RWPE2 (cell line): Measurements from ENCODE around the gene MRPS9.

Experiments
- ATAC-seq: fragments of 200-7000 bp; cut with Tn5 transposase; 3 replicates; pipeline ENCODE4 v1.9.1; 2021; ENCODE audit warnings: low read depth
- DNase-seq: peaks from one replicate; pipeline ENCODE4 v3.0.0-alpha.2; 2020; ENCODE audit warnings: low spot score
- H3K27ac ChIP-seq: fragments of 450-650 bp; 2 replicates; pipeline ENCODE4 v1.5.1; 2017; ENCODE audit warnings: mild to moderate bottlenecking; ENCODE audit not compliant: poor library complexity, severe bottlenecking
- H3K27me3 ChIP-seq: fragments of 250-450 bp; sonication (Bioruptor Pico); 2 replicates; pipeline ENCODE4 v1.5.1; 2021; ENCODE audit warnings: mild to moderate bottlenecking, moderate library complexity; ENCODE audit not compliant: insufficient read depth, poor library complexity, severe bottlenecking
- H3K36me3 ChIP-seq: fragments of 250-450 bp; sonication (Bioruptor Pico); 2 replicates; pipeline ENCODE4 v1.5.1; 2020; ENCODE audit warnings: low read depth, mild to moderate bottlenecking, moderate library complexity
- H3K4me1 ChIP-seq: fragments of 250-450 bp; sonication (Bioruptor Pico); 2 replicates; pipeline ENCODE4 v1.5.1; 2021; ENCODE audit warnings: mild to moderate bottlenecking, moderate library complexity; ENCODE audit not compliant: insufficient read depth, poor library complexity, severe bottlenecking
- H3K4me3 ChIP-seq: fragments of 250-450 bp; sonication (Bioruptor Pico); 2 replicates; pipeline ENCODE4 v1.5.1; 2021; ENCODE audit warnings: mild to moderate bottlenecking, moderate library complexity; ENCODE audit not compliant: severe bottlenecking
- H3K9me3 ChIP-seq: fragments of 250-450 bp; sonication (Bioruptor Pico); 2 replicates; pipeline ENCODE4 v1.5.1; 2021; ENCODE audit warnings: mild to moderate bottlenecking, moderate library complexity; ENCODE audit not compliant: severe bottlenecking
- CTCF ChIP-seq: fragments of 450-650 bp; IDR thresholded peaks from one replicate; pipeline ENCODE4 v1.5.1; 2017; ENCODE audit warnings: mild to moderate bottlenecking, moderate library complexity; ENCODE audit not compliant: poor library complexity, severe bottlenecking

The MRPS9 gene

GRCh38 chr2:105082107-105082506 lies 44.2 kb downstream of the MRPS9 start:
- H3K4me3 ChIP-seq = no peak overlapping the region
- H3K4me1 ChIP-seq = no peaks in the 10 kb centered on the region
- H3K27ac ChIP-seq = no peak overlapping the region
- H3K36me3 ChIP-seq = 0 out of 2 replicates have a peak, but pooled peaks cover 4% of the 10 kb centered on the region
- no peaks in the 10 kb centered on the region for H3K27me3 ChIP-seq
- TF ChIP-seq CTCF = no peak
- ATAC-seq (no peak), DNase-seq (no peak)
- H3K9me3 ChIP-seq = no peaks in the 10 kb centered on the region

- Histone ChIP-seq H3K36me3 (0 out of 2 replicates have a peak, but pooled peaks cover 4% of the 10 kb centered on the region), H3K27ac (no peak overlapping the region), H3K4me1 (no peaks in the 10 kb centered on the region), H3K9me3 (no peaks in the 10 kb centered on the region), H3K4me3 (no peak overlapping the region), H3K27me3 (no peaks in the 10 kb centered on the region)
- DNase-seq (no peak), ATAC-seq (no peak; the same call in 1 of the 3 replicates)
- no peak for TF ChIP-seq CTCF
Measured at GRCh38 chr2:105085525-105085924, 47.7 kb downstream of the MRPS9 start.

GRCh38 chr2:105087273-105087672 lies 49.4 kb downstream of the MRPS9 start:
- Histone ChIP-seq H3K4me3 (no peak overlapping the region), H3K27me3 (no peaks in the 10 kb centered on the region), H3K4me1 (no peaks in the 10 kb centered on the region), H3K9me3 (no peaks in the 10 kb centered on the region), H3K36me3 (0 out of 2 replicates have a peak, but pooled peaks cover 5% of the 10 kb centered on the region), H3K27ac (no peak overlapping the region)
- no peak for TF ChIP-seq CTCF
- ATAC-seq = no peak
- DNase-seq = no peak

GRCh38 chr2:105090091-105090490 lies 52.2 kb downstream of the MRPS9 start:
- no peak for ATAC-seq
- Histone ChIP-seq H3K4me3 (no peak overlapping the region), H3K9me3 (no peaks in the 10 kb centered on the region), H3K36me3 (peaks cover 26% of the 10 kb centered on the region), H3K27me3 (no peaks in the 10 kb centered on the region), H3K27ac (no peak overlapping the region), H3K4me1 (no peaks in the 10 kb centered on the region)
- TF ChIP-seq CTCF = no peak
- DNase-seq = no peak

- Histone ChIP-seq H3K9me3 (no peaks in the 10 kb centered on the region), H3K4me1 (no peaks in the 10 kb centered on the region), H3K4me3 (no peak overlapping the region), H3K36me3 (peaks cover 34% of the 10 kb centered on the region), H3K27ac (no peak overlapping the region), H3K27me3 (no peaks in the 10 kb centered on the region)
- no peak for DNase-seq
- no peak for TF ChIP-seq CTCF
- ATAC-seq = no peak
Measured at GRCh38 chr2:105092797-105093196, 54.9 kb downstream of the MRPS9 start.
